Sigmoid colon (tissue), 4 donors: ENCODE data around the gene CNOT4.

Source experiments
- CTCF ChIP-seq, 4 experiments: fragments of 450-650 bp in 3 of 4; fragments of 200-600 bp in 1 of 4; IDR thresholded peaks; one replicate each; pipeline ENCODE4 v1.5.1; 2016 to 2019; ENCODE audit warnings: antibody characterized with exemption in 4 of 4, mild to moderate bottlenecking in 3 of 4, moderate library complexity in 2 of 4
- EP300 ChIP-seq, 4 donors: sonication (generic); formaldehyde crosslinking; IDR thresholded peaks; one replicate each; pipeline ENCODE4 v1.6.1; 2017; ENCODE audit warnings: antibody characterized with exemption in 4 of 4
- POLR2A ChIP-seq, 2 donors: fragments of 450-650 bp; IDR thresholded peaks; one replicate each; pipeline ENCODE4 v1.6.1; 2016; ENCODE audit warnings: antibody characterized with exemption in 2 of 2, mild to moderate bottlenecking in 2 of 2, moderate library complexity in 2 of 2
- POLR2AphosphoS5 ChIP-seq, 4 donors: sonication (generic); formaldehyde crosslinking; IDR thresholded peaks; one replicate each; pipeline ENCODE4 v1.6.1; 2017; ENCODE audit warnings: antibody characterized with exemption in 4 of 4

DNA sequence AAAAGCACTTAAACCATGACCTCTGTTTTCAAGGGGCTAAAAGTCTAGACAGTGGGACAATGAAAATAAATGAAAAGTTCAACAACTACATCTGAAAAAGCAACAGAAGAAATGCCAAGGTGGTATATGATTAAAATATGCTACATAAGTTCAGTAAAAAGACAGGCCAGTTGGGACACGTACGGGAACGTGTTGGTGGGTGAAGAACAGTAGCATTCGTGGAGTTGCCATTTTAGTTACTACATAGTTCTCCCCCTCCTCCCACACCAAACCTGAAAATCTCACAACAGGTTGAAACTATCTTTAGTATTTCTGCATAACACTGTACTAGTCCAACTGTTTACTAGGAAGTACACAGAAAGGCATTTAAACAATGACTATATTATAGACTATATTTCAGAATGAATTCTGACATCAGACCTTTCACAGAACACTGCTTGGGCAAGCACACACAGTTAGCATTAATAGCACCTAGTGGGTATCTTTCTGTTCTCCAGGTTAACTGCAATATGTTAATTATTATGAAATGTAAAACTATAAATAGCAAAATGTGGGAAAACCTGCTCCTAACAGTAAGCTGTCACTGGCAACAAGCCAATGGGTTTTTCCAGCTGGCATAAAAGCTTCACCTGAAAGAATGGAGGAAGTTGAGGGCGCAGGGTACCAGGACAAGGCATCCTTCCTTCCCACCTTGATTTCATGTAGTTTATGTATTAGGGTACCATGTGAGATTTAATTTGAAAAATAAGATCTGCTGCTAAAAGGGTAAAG lies 141.3 kb downstream of the CNOT4 start:
- TF ChIP-seq CTCF (IDR thresholded peaks at IDR 0.05) (no peak), POLR2A (IDR thresholded peaks at IDR 0.05) (no peak), EP300 (IDR thresholded peaks at IDR 0.05) (no peak), POLR2AphosphoS5 (IDR thresholded peaks at IDR 0.05) (no peak)
